PC-3 (cell line): Measurements from ENCODE around the gene BORCS8.

Experiments used
- CTCF ChIP-seq: fragments of 300-600 bp; sonication (generic); conservative IDR thresholded peaks from 2 replicates; pipeline ENCODE4 v1.5.1; 2017; ENCODE audit warnings: antibody characterized with exemption, low read depth, mild to moderate bottlenecking, low read length
- EZH2 ChIP-seq: fragments of 300-600 bp; sonication (generic); IDR thresholded peaks from one replicate; pipeline ENCODE4 v1.6.1; 2017; ENCODE audit warnings: antibody characterized with exemption, mild to moderate bottlenecking, low read length; ENCODE audit not compliant: unreplicated experiment
- EZH2phosphoT487 ChIP-seq: fragments of 300-600 bp; sonication (generic); IDR thresholded peaks from 2 replicates; pipeline ENCODE4 v1.6.1; 2018; ENCODE audit warnings: mild to moderate bottlenecking, antibody characterized with exemption, low read length, borderline replicate concordance

- TF ChIP-seq CTCF (no peak), EZH2phosphoT487 (no peak), EZH2 (no peak)
These were observed 37.7 kb upstream of the BORCS8 start for GRCh38 chr19:19229701-19230100.
